ENCODE results near the gene ADGRV1.

The ADGRV1 gene

GRCh38 chr5:91150234-91150633 lies 591.6 kb downstream of the ADGRV1 start:
- H3K27me3 ChIP-seq (replicated peaks; ENCODE audit: control insufficient read depth, insufficient read depth, low read length) = no peaks in the 10 kb centered on the region
- H3K9ac ChIP-seq (ENCODE audit: low read length) = no peak overlapping the region
- no peaks in the 10 kb centered on the region for H3K9me3 ChIP-seq (ENCODE audit: control insufficient read depth, low read length)
- H3K4me1 ChIP-seq (ENCODE audit: control insufficient read depth, insufficient read depth, low read length) = peaks cover 33% of the 10 kb centered on the region
- no peaks in the 10 kb centered on the region for H3K36me3 ChIP-seq (ENCODE audit: control insufficient read depth, insufficient read depth, low read length, severe bottlenecking)
- no peak overlapping the region for H3K4me3 ChIP-seq (ENCODE audit: low read length)
- DNase-seq (ENCODE audit: low read depth) = peak; percentile 56

GRCh38 chr5:91150636-91151035 lies 592.0 kb downstream of the ADGRV1 start:
- no peak overlapping the region for H3K4me3 ChIP-seq (ENCODE audit: low read length)
- no peak overlapping the region for H3K9ac ChIP-seq (ENCODE audit: low read length)
- H3K36me3 ChIP-seq (ENCODE audit: control insufficient read depth, insufficient read depth, low read length, severe bottlenecking) = no peaks in the 10 kb centered on the region
- peaks cover 29% of the 10 kb centered on the region for H3K4me1 ChIP-seq (ENCODE audit: control insufficient read depth, insufficient read depth, low read length)
- no peak for DNase-seq (ENCODE audit: low read depth)
- no peaks in the 10 kb centered on the region for H3K9me3 ChIP-seq (ENCODE audit: control insufficient read depth, low read length)
- no peaks in the 10 kb centered on the region for H3K27me3 ChIP-seq (replicated peaks; ENCODE audit: control insufficient read depth, insufficient read depth, low read length)

GRCh38 chr5:91151947-91152346 lies 593.4 kb downstream of the ADGRV1 start:
- Histone ChIP-seq H3K4me1 (ENCODE audit: control insufficient read depth, insufficient read depth, low read length) (peaks cover 18% of the 10 kb centered on the region), H3K27me3 (replicated peaks; ENCODE audit: control insufficient read depth, insufficient read depth, low read length) (no peaks in the 10 kb centered on the region), H3K36me3 (ENCODE audit: control insufficient read depth, insufficient read depth, low read length, severe bottlenecking) (no peaks in the 10 kb centered on the region), H3K9ac (ENCODE audit: low read length) (no peak overlapping the region), H3K4me3 (ENCODE audit: low read length) (no peak overlapping the region), H3K9me3 (ENCODE audit: control insufficient read depth, low read length) (no peaks in the 10 kb centered on the region)
- peak; percentile 96 for DNase-seq (ENCODE audit: low read depth)

GRCh38 chr5:91154338-91154737 lies 595.7 kb downstream of the ADGRV1 start:
- Histone ChIP-seq H3K9me3 (ENCODE audit: control insufficient read depth, low read length) (no peaks in the 10 kb centered on the region), H3K27me3 (replicated peaks; ENCODE audit: control insufficient read depth, insufficient read depth, low read length) (no peaks in the 10 kb centered on the region), H3K4me1 (ENCODE audit: control insufficient read depth, insufficient read depth, low read length) (peaks cover 18% of the 10 kb centered on the region), H3K4me3 (ENCODE audit: low read length) (no peak overlapping the region), H3K9ac (ENCODE audit: low read length) (no peak overlapping the region), H3K36me3 (ENCODE audit: control insufficient read depth, insufficient read depth, low read length, severe bottlenecking) (no peaks in the 10 kb centered on the region)
- no peak for DNase-seq (ENCODE audit: low read depth)

GRCh38 chr5:91155274-91155673 lies 596.7 kb downstream of the ADGRV1 start:
- no peak for DNase-seq (ENCODE audit: low read depth)
- Histone ChIP-seq H3K9ac (ENCODE audit: low read length) (no peak overlapping the region), H3K4me1 (ENCODE audit: control insufficient read depth, insufficient read depth, low read length) (peaks cover 18% of the 10 kb centered on the region), H3K4me3 (ENCODE audit: low read length) (no peak overlapping the region), H3K36me3 (ENCODE audit: control insufficient read depth, insufficient read depth, low read length, severe bottlenecking) (no peaks in the 10 kb centered on the region), H3K9me3 (ENCODE audit: control insufficient read depth, low read length) (no peaks in the 10 kb centered on the region), H3K27me3 (replicated peaks; ENCODE audit: control insufficient read depth, insufficient read depth, low read length) (no peaks in the 10 kb centered on the region)

GRCh38 chr5:91156242-91156641 lies 597.6 kb downstream of the ADGRV1 start:
- Histone ChIP-seq H3K9ac (ENCODE audit: low read length) (no peak overlapping the region), H3K36me3 (ENCODE audit: control insufficient read depth, insufficient read depth, low read length, severe bottlenecking) (no peaks in the 10 kb centered on the region), H3K4me1 (ENCODE audit: control insufficient read depth, insufficient read depth, low read length) (peaks cover 13% of the 10 kb centered on the region), H3K9me3 (ENCODE audit: control insufficient read depth, low read length) (no peaks in the 10 kb centered on the region), H3K4me3 (ENCODE audit: low read length) (no peak overlapping the region), H3K27me3 (replicated peaks; ENCODE audit: control insufficient read depth, insufficient read depth, low read length) (no peaks in the 10 kb centered on the region)
- DNase-seq (ENCODE audit: low read depth) = peak; percentile 29

- H3K9ac ChIP-seq (ENCODE audit: low read length) = no peak overlapping the region
- no peaks in the 10 kb centered on the region for H3K27me3 ChIP-seq (replicated peaks; ENCODE audit: control insufficient read depth, insufficient read depth, low read length)
- H3K9me3 ChIP-seq (ENCODE audit: control insufficient read depth, low read length) = no peaks in the 10 kb centered on the region
- DNase-seq (ENCODE audit: low read depth) = no peak
- no peaks in the 10 kb centered on the region for H3K36me3 ChIP-seq (ENCODE audit: control insufficient read depth, insufficient read depth, low read length, severe bottlenecking)
- no peak overlapping the region for H3K4me3 ChIP-seq (ENCODE audit: low read length)
- peaks cover 9% of the 10 kb centered on the region for H3K4me1 ChIP-seq (ENCODE audit: control insufficient read depth, insufficient read depth, low read length)
These were observed 599.4 kb downstream of the ADGRV1 start for GRCh38 chr5:91158011-91158410.

- Histone ChIP-seq H3K27me3 (replicated peaks; ENCODE audit: control insufficient read depth, insufficient read depth, low read length) (no peaks in the 10 kb centered on the region), H3K36me3 (ENCODE audit: control insufficient read depth, insufficient read depth, low read length, severe bottlenecking) (no peaks in the 10 kb centered on the region), H3K9me3 (ENCODE audit: control insufficient read depth, low read length) (no peaks in the 10 kb centered on the region), H3K4me3 (ENCODE audit: low read length) (no peak overlapping the region), H3K4me1 (ENCODE audit: control insufficient read depth, insufficient read depth, low read length) (peaks cover 13% of the 10 kb centered on the region), H3K9ac (ENCODE audit: low read length) (no peak overlapping the region)
- DNase-seq (ENCODE audit: low read depth) = no peak
These were observed 601.0 kb downstream of the ADGRV1 start for GRCh38 chr5:91159647-91160046.

DNA sequence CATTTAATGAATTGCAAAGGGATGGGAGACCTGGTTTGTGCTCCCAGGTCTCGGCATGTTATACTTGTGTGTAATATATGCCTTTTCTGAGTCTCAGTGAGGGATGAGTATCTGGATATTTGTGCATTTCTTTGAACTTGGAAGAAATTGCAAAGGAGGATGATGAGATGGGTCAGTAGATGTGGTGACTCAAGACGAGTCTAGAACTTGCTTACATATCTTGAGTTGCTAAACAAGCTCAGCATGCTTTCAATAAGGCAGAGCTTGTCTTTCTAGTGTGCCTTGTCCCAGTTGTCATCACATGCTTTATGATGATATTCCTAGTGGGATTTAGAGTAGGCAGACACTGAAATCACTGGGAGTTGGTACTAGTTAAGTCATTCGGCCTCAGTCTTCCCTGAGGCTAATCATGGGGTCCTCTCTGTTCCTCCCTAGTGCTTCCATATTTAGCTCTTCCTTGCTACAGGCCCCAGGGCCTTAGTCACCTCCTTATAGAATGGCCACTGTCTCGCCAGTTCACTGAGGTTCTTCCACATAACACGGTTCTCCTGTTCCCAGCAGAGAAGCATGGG lies 602.2 kb downstream of the ADGRV1 start:
- peaks cover 13% of the 10 kb centered on the region for H3K4me1 ChIP-seq (ENCODE audit: control insufficient read depth, insufficient read depth, low read length)
- no peak for DNase-seq (ENCODE audit: low read depth)

GRCh38 chr5:91162534-91163381 lies 604.2 kb downstream of the ADGRV1 start:
- Histone ChIP-seq H3K36me3 (ENCODE audit: control insufficient read depth, insufficient read depth, low read length, severe bottlenecking) (no peaks in the 10 kb centered on the region), H3K9ac (ENCODE audit: low read length) (no peak overlapping the region), H3K9me3 (ENCODE audit: control insufficient read depth, low read length) (no peaks in the 10 kb centered on the region), H3K4me3 (ENCODE audit: low read length) (no peak overlapping the region), H3K4me1 (ENCODE audit: control insufficient read depth, insufficient read depth, low read length) (peaks cover 13% of the 10 kb centered on the region), H3K27me3 (replicated peaks; ENCODE audit: control insufficient read depth, insufficient read depth, low read length) (no peaks in the 10 kb centered on the region)
- peak; percentile 81 for DNase-seq (ENCODE audit: low read depth)

More for the DNA sequence above, 602.2 kb downstream of the ADGRV1 start:
- no peak overlapping the region for H3K4me3 ChIP-seq (ENCODE audit: low read length)
- H3K9me3 ChIP-seq (ENCODE audit: control insufficient read depth, low read length) = no peaks in the 10 kb centered on the region
- H3K9ac ChIP-seq (ENCODE audit: low read length) = no peak overlapping the region
- H3K27me3 ChIP-seq (replicated peaks; ENCODE audit: control insufficient read depth, insufficient read depth, low read length) = no peaks in the 10 kb centered on the region
- no peaks in the 10 kb centered on the region for H3K36me3 ChIP-seq (ENCODE audit: control insufficient read depth, insufficient read depth, low read length, severe bottlenecking)

DNA sequence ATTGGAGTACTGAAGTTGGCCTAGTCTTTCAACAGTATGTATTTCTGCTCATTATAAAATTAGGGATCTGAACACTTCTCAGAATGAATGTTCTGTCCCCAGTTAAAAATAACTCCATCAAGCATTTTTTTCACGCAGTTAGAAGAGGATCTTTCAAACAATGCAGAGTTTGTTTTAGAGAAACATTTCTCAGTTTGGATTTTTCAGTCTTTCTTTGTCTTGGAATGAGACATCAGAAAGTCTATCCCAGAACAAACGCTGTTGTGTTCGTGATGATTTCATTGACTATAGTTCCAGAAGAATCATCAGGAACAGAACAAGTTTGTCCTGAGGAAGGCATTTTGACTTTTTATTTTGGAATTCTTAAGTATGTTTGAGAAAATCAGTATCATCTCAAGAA lies 605.8 kb downstream of the ADGRV1 start:
- Histone ChIP-seq H3K4me3 (ENCODE audit: low read length) (no peak overlapping the region), H3K9ac (ENCODE audit: low read length) (no peak overlapping the region), H3K27me3 (replicated peaks; ENCODE audit: control insufficient read depth, insufficient read depth, low read length) (no peaks in the 10 kb centered on the region), H3K9me3 (ENCODE audit: control insufficient read depth, low read length) (no peaks in the 10 kb centered on the region), H3K4me1 (ENCODE audit: control insufficient read depth, insufficient read depth, low read length) (peaks cover 13% of the 10 kb centered on the region), H3K36me3 (ENCODE audit: control insufficient read depth, insufficient read depth, low read length, severe bottlenecking) (no peaks in the 10 kb centered on the region)
- no peak for DNase-seq (ENCODE audit: low read depth)

All from adipocyte (in vitro differentiated cells).